ENCODE data around the gene PITPNM3.

DNA sequence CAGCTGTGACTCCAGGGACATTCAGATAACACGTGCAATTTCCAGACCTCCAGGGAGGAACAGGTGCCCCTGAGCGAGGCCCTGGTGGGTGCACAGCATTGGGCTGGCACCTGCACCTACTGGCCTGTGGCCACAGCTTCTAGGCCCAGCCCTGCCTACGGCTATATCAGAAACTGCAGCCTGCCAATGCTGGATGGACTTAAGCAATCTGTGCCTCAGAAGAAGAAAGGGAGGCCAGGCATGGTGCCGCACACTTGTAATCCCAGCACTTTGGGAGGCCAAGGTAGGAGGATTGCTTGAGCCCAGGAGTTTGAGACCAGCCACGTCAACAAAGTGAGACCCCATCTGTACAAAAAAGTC lies 12.4 kb downstream of the PITPNM3 start:
- TF ChIP-seq, protein P1, sequence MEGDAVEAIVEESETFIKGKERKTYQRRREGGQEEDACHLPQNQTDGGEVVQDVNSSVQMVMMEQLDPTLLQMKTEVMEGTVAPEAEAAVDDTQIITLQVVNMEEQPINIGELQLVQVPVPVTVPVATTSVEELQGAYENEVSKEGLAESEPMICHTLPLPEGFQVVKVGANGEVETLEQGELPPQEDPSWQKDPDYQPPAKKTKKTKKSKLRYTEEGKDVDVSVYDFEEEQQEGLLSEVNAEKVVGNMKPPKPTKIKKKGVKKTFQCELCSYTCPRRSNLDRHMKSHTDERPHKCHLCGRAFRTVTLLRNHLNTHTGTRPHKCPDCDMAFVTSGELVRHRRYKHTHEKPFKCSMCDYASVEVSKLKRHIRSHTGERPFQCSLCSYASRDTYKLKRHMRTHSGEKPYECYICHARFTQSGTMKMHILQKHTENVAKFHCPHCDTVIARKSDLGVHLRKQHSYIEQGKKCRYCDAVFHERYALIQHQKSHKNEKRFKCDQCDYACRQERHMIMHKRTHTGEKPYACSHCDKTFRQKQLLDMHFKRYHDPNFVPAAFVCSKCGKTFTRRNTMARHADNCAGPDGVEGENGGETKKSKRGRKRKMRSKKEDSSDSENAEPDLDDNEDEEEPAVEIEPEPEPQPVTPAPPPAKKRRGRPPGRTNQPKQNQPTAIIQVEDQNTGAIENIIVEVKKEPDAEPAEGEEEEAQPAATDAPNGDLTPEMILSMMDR (conservative IDR thresholded peaks at IDR 0.05; ENCODE audit: low read depth, low read length) = no peak
- TF ChIP-seq EZH2 (IDR thresholded peaks at IDR 0.05; ENCODE audit: borderline replicate concordance, low read depth, low read length, poor library complexity, severe bottlenecking) = no peak

Measured in A673 (cell line).